NCI-H345 treated with DMSO at 0.1 percent for 48 hours (cell line): ENCODE measurements around the gene AP5S1.
A peak's percentile ranks its signal among the peaks of the same experiment; 100 is the strongest.
"Not testable (repeated sequence)": the region's sequence is repeated elsewhere in the genome, so short reads cannot be mapped to it uniquely, and the experiment has no call there.

Experiments used
- DNase-seq: peaks from one replicate; lab custom pipeline; 2025; ENCODE audit not compliant: unreplicated experiment; lab: John Stamatoyannopoulos, UW

AP5S1 gene

DNA sequence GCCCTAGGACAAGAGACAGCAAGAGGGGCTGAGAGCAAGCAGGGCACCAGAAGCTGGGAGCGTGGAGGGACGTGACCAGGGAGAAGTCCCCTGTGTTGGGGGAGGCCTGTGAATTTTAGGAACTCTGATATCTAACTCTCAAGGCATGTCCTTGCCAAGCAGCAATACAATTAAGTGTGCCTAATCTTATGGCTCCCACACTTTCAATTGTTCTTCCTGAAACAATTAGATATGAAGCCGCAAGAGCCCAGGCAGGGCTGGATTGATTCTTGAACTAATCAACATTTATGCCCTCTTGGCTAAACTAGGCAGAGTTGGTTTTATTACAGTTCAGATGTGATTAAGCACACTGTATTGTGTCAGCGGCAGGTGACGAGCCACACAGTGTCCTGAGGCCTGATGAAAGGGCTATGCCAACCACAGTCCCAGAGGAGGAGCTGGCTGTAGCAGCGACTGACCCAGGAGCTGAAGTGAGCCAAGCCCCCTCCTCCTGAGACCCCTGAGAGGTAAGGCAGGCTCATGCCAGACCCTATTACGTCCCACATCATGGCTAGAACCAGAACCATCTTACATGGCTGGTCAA, 22.1 kb downstream of the AP5S1 start:
- no peak for DNase-seq

DNA sequence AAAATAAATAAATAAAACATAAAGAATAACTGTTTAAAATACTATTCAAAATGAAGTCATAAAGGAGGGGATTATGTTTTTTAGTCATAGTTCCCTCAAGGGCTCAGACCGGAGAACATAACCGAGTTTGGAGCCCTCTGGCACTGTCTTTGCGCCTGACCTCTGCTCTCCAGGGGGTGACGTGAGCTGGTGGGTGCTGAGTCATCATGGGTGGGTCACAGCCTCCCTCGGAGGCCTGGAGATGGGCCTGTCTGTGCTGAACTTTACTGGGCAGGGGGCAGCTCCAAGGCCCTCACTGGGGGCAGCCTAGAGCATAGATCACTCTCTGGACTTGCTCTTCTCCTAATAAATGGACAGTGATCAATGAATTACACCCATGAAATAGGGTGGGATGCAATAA, 23.1 kb downstream of the AP5S1 start:
- no peak for DNase-seq

DNA sequence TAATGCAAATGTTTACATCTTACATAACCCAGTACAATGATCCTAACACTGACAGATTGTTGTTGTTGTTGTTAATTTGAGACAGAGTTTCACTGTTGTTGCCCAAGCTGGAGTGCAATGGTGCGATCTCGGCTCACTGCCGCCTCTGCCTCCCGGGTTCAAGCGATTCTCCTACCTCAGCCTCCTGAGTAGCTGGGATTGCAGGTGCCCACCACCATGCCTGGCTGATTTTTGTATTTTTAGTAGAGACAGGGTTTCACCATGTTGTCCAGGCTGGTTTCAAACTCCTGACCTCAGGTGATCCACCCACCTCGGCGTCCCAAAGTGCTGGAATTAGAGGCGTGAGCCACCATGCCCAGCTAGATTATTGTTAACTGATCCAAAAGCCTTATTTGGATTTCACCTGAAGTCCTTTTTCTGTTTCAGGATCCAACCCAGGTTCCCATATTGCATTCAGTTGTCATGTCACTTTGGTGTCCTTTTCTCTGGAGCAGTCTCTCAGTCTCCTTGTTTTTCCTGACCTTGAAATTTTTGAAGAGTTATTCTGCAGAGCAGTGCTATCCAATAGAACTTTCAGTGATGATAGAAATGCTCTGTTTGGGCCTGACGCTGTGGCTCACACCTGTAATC, 23.8 kb downstream of the AP5S1 start:
- DNase-seq: not testable (repeated sequence)

DNA sequence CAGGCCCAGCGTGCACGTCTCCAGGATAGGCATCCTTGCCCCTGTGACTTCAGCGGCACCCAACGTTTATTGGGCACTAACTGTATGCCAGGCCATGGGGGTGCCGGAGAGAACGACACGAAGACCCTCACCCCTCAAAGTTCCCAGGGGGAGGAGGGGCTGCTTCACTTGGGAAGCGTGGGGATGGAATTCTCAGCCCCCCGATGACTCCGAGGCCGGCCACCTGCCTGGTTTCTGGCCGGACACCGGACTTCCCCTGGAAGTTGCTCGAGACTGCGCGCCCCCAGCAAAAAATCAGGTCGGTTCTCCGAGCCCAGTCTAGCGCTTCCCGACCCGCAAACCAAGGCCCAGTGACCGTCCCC, 26.0 kb downstream of the AP5S1 start:
- no peak for DNase-seq

DNA sequence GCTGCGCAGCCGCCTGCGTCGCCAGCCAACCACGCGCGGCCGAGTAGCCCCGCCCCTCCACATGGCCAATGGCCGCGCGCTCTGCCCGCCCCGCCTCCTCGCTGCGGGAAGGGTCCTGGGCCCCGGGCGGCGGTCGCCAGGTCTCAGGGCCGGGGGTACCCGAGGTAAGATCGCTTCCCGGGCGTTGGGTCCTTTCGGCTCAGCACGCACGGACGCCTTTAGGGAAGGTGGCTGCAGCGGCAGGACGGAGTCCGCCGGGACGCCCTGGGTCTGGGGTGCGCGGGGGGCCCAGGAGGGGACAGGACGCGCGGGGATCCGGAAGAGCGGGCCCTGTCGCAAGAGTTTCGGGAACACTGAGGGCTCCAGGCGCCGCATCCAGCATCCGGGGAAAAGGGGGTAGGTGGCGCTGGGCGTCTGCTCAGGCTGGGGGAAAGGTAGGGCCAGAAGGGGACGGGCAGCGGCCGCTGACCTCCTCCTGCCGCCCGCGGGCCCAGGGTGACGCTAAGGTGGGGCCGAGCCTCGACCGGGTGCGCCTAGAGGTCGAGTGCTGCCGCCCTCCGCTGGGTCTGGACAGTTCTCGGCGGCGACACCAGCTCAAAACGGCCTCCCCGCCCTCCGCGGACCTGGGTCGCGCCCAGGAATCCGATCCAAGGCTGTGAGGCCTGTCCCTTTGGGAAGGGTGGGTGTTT, 26.5 kb downstream of the AP5S1 start, which contains the start of gene MAVS:
Gene MAVS (plus strand): TSS at position 95 of the 689 bp plus-strand sequence. CDS start 7,791 bp downstream, outside the sequence.
- peak; percentile 93 for DNase-seq

DNA sequence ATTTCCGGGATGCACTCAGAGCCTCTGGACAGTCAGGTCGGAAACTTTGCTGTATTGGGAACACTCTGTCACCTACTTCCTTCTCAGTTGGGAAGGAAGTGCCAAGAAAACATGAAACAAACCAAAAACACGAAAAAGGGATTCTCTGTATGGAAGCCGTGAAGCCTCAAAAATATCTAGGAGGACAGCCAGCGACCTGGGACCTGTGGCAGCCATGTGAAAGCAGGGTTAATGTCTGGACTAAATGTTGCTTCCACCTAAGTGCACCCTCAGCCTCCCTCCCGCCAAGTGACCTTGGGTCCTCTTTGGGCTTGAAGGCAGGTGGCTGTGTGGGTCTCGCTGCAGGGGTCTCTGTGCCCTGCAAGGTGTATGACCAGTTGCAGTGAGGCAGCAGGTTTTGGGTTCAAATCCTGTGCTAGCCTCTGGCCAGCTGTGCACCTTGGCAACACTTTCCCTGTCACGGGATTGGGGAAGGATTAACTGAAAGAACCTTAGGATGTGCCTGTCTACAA, 27.1 kb downstream of the AP5S1 start:
- DNase-seq: no peak

DNA sequence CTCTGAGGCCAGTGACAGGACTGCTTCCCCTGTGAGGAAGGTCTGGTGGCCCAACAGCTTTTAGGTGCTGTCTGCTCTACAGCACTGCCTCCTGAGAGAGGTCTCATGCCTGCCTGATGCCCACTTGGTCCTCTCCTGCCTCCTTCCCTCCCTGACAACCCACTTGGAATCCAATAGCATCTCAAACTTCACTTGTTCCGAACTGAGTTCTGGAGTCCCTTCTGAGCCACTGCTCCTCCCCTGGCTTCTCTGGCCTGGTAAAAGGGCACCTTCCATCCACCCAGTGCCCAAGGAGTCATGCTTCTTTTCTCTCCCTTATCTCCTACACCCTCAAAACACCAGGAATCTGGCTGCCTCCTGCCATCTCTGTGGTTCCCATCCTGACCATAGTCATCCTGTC, 28.2 kb downstream of the AP5S1 start:
- no peak for DNase-seq

DNA sequence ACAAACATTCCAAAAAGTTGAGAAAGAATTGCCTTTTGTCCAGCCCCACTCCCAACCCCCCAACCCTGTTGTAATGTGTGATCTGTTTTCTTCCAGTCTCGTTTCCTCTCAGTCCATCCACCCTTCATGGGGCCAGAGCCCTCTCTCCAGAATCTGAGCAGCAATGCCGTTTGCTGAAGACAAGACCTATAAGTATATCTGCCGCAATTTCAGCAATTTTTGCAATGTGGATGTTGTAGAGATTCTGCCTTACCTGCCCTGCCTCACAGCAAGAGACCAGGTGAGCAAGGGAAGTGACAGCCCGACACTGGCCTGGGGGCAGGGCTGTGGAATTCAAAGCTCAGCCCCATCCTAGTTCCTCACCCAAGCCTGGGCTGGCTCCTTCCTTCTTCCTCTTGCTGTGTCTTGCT, 34.1 kb downstream of the AP5S1 start:
- no peak for DNase-seq

DNA sequence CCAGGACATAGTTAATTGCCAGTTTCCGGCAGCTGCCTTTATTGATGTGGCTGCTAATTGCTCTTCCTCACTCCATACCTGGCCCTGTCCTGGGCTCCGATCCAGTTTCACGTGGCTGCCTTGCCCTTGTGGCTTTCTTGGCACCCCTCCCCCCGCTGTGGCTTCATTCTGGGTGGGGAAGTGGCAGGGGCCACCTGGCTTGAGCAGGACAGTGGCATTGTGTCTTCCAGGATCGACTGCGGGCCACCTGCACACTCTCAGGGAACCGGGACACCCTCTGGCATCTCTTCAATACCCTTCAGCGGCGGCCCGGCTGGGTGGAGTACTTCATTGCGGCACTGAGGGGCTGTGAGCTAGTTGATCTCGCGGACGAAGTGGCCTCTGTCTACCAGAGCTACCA, 37.1 kb downstream of the AP5S1 start:
- no peak for DNase-seq

DNA sequence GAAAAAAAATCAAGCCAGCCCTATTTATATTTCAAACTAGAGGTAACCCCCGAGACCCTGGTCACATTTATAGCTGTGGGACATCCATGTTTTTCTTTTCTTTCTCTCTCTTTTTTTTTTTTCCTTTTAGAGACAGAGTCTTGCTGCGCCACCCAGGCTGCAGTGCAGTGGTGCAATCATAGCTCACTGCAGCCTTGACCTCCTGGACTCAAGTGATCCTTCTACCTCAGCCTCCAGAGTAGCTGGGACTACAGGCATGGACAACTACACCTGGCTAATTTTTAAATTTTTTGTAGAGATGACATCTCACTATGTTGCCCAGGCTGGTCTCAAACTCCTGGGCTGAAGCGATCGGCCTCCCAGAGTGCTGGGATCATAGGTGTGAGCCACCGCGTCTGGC, 38.3 kb downstream of the AP5S1 start:
- no peak for DNase-seq

DNA sequence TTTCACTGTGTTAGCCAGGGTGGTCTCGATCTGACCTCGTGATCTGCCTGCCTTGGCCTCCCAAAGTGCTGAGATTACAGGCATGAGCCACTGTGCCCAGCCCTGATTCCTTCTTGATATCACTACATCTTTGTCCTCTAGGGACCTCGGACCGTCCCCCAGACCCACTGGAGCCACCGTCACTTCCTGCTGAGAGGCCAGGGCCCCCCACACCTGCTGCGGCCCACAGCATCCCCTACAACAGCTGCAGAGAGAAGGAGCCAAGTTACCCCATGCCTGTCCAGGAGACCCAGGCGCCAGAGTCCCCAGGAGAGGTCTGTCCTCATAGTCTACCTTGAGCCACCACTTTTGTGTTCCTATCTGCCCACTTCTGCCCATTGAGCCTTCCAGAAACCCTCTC, 40.8 kb downstream of the AP5S1 start:
- no peak for DNase-seq

DNA sequence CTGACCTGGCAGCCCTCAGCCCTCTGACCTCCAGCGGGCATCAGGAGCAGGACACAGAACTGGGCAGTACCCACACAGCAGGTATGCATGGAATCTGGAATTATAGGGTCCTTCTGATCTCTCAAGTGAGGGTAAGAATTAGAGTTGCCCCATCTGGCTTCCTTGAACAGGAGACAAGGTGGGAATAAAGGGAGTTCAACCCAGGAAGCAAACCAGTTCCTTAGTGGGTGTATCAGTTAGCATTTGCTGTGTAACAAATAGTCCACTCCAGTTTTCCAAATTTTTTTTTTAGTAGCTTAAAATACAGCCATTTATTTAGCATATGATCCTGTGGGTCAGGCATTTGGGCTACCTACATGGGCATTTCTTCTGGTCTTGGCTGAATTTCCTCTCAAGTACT, 42.0 kb downstream of the AP5S1 start:
- DNase-seq: no peak

DNA sequence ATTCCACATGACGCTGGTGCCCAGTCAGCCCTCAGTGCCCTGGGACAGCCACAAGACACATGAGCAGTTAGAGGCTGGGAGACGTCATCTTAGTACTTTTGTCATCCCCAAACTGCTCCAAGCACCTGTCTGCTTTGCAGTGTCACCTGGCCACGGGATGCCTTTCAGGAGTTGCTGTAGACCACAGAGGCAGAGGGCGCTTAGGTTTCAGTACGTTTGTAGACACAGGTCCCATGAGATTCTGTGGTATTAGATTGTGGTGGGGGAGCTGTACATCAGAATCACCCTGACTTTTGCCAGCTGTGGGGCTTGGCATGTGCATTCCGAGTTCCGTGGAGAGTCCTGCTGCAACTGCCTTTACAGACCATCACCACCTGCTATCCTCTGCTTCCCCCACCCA, 43.0 kb downstream of the AP5S1 start:
- no peak for DNase-seq

DNA sequence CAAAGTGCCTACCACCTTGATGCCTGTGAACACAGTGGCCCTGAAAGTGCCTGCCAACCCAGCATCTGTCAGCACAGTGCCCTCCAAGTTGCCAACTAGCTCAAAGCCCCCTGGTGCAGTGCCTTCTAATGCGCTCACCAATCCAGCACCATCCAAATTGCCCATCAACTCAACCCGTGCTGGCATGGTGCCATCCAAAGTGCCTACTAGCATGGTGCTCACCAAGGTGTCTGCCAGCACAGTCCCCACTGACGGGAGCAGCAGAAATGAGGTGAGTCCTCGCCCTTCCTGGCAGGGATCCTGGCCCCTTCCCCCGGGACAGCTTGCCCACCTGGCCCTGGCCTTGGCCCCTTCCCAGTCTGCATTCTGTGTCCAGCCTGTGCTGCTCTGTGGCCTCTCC, 44.2 kb downstream of the AP5S1 start:
- no peak for DNase-seq

DNA sequence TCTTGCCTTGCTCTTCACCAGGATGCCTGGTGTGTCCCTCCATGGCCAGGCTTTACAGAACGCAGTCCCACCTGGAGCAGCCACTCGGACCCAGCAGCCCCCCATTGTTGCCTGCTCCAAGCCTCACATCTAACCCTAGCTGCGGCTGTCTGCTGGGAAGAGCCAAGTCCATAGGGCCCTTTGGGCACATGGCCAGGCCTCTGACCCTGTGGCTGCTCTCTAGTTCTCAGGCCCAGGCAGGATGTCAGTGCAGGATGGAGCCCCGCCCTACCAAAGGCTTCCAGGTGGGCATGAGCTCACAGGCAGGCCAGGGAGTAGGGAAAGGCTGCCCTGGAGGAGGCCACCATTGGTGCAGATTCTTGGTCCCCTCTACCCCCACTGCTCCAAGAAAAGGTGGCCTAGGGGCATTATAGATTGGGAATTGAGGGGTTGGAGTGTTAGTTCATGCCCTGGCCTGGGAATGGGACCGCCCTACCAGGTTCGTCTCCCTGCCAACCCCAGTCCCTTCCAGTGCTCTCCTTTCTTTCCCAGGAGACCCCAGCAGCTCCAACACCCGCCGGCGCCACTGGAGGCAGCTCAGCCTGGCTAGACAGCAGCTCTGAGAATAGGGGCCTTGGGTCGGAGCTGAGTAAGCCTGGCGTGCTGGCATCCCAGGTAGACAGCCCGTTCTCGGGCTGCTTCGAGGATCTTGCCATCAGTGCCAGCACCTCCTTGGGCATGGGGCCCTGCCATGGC, 45.0 kb downstream of the AP5S1 start:
- DNase-seq: no peak

DNA sequence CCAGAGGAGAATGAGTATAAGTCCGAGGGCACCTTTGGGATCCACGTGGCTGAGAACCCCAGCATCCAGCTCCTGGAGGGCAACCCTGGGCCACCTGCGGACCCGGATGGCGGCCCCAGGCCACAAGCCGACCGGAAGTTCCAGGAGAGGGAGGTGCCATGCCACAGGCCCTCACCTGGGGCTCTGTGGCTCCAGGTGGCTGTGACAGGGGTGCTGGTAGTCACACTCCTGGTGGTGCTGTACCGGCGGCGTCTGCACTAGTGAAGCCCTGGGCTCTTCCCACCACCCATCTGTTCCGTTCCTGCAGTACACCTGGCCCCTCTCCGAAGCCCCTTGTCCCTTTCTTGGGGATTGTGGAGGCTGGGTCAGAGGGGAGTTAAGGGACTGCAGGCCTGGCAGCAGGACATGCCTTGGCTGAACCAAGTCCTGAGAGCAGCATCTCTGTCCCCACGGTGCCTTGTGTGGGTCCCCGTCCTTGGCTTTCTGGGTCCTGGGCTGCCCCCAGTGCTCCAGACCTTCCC, 45.6 kb downstream of the AP5S1 start:
- DNase-seq: no peak

DNA sequence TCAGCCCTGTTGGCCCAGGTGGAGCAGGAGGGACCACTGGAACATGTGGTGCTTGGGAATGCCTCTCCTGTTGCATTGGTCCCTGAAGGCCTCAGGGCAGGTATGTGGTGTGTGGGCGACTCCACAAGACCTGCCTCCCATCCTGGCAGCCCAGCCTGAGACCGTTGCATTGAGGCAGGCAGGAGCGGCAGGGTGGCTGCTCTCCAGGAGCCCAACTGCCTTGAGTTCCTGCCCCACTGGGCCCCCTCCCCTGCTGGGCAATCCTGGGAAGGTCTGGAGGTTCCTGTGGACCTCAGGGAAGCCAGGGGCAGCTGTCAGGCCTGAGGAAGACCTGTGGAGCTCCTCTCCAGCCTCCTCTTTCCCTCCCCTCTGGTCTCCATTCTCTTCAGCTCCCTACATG, 46.1 kb downstream of the AP5S1 start:
- no peak for DNase-seq

DNA sequence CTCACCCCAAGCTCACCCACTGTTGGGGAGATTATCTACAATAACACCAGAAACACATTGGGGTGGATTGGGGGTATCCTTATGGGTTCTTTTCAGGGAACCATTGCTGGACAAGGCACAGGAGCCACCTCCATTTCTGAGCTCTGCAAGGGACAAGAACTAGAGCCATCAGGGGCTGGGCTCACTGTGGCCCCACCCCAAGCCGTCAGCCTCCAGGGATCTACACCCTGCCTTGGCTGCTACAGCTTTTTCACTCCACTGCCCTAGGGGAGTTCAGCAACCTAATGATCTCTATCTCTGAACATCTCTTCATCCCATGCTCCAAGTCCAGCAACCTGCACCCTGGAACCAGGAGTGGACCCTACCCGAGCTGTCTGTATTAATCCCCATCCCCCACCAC, 47.5 kb downstream of the AP5S1 start:
- no peak for DNase-seq

DNA sequence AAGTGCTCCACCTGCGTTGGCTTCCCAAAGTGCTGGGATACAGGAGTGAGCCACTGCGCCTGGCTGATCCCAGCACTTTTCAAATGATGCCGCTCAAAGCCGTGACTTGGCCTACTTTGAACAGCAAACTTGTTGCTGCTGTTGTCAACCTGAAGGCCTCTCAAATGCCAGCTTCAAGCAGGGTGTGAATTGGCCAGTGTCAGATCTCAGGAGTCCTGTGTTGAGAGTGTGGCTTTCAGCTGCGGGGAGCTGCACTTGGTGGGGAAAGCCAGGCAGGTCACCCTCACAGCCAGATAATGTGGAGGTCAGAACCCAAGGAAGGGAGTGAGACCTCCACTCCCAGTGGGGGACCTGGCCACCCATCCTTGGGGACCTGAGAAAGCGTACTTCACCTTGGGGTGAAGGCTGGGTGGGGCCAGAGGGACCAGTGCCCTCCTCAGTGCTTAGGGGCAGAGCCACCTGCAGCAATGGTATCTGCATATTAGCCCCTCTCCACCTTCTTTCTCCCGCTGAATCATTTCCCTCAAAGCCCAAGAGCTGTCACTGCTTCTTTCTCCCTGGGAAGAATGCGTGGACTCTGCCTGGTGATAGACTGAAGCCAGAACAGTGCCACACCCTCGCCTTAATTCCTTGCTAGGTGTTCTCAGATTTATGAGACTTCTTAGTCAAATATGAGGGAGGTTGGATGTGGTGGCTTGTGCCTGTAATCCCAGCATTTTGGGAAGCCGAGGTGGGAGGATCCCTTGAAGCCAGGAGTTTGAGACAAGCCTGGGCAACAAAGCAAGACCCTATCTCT, 49.7 kb downstream of the AP5S1 start:
- DNase-seq: no peak

DNA sequence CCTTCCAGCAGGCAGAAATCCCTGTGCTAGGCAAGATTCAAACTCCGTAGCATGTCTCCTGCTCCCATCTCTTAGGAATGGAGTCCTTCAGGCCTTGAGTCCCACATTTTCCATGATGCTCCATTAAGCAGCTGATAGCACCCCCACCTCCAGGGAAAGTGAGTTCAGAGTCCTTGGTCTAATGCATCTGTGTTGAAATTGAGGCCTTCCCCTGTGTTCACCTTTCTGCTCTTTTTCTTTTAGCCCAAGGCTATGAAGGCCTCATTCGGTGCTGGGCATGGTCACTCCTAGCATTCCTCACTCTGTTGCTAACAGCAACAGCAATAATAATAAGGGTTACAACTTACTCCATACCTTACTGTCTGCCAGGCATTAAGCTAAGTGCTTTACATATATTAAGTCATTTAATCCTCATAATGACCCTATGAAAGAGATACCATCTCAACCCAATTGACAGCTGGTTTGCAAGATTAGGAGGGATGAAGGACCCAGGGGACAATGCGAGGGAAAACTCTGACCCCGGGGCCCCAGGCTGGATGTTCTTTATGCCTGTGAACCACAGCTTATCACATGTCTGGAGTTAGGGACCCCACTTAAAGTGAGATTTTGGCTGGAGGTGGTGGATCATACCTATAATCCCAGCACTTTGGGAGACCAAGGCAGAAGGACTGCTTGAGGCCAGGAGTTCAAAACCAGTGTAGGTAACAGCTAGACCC, 51.4 kb downstream of the AP5S1 start:
- no peak for DNase-seq
